GM23248 (cell line): ENCODE data around the gene MBL2. TPM values are rescaled to one million over a fixed set of nuclear protein-coding genes. Genes with fewer than 3 reads are reported as not detected.

Experiments used
- DNase-seq: peaks from one replicate; pipeline ENCODE4 v3.0.0-alpha.2; 2015
- H2AFZ ChIP-seq: fragments of 200-600 bp; sonication (generic); 2 replicates; pipeline ENCODE4 v1.6.1; 2016; ENCODE audit warnings: antibody characterized with exemption
- H3F3A ChIP-seq: fragments of 200-600 bp; sonication (generic); 2 replicates; pipeline ENCODE4 v1.6.1; 2016; ENCODE audit warnings: mild to moderate bottlenecking, antibody characterized with exemption, mixed run types; ENCODE audit not compliant: insufficient read depth
- H3K27ac ChIP-seq: fragments of 200-600 bp; sonication (generic); 2 replicates; pipeline ENCODE4 v1.5.1; 2016; ENCODE audit warnings: mild to moderate bottlenecking
- H3K27me3 ChIP-seq: fragments of 200-600 bp; sonication (generic); replicated peaks from 2 replicates; pipeline ENCODE4 v1.6.1; 2016; ENCODE audit warnings: mild to moderate bottlenecking; ENCODE audit not compliant: insufficient read depth
- H3K36me3 ChIP-seq: fragments of 200-600 bp; sonication (generic); 2 replicates; pipeline ENCODE4 v1.6.1; 2016; ENCODE audit warnings: low read depth, mild to moderate bottlenecking
- H3K4me1 ChIP-seq: fragments of 200-600 bp; sonication (generic); 2 replicates; pipeline ENCODE4 v1.6.1; 2016; ENCODE audit warnings: mild to moderate bottlenecking; ENCODE audit not compliant: insufficient read depth
- H3K4me2 ChIP-seq: fragments of 200-600 bp; sonication (generic); one replicate; pipeline ENCODE4 v1.6.1; 2016; ENCODE audit warnings: mild to moderate bottlenecking; ENCODE audit not compliant: unreplicated experiment
- H3K4me3 ChIP-seq: fragments of 200-600 bp; sonication (generic); 2 replicates; pipeline ENCODE4 v1.5.1; 2016; ENCODE audit warnings: mild to moderate bottlenecking
- H3K79me2 ChIP-seq: fragments of 200-600 bp; sonication (generic); 2 replicates; pipeline ENCODE4 v1.6.1; 2016; ENCODE audit warnings: mild to moderate bottlenecking; ENCODE audit not compliant: insufficient read depth
- H3K9ac ChIP-seq: fragments of 200-600 bp; sonication (generic); 2 replicates; pipeline ENCODE4 v1.6.1; 2016; ENCODE audit warnings: mild to moderate bottlenecking
- H3K9me2 ChIP-seq: fragments of 200-600 bp; sonication (generic); 2 replicates; pipeline ENCODE4 v1.6.1; 2016; ENCODE audit warnings: mixed run types, mild to moderate bottlenecking, moderate library complexity; ENCODE audit not compliant: insufficient read depth
- H3K9me3 ChIP-seq: fragments of 200-600 bp; sonication (generic); one replicate; pipeline ENCODE4 v1.6.1; 2017; ENCODE audit warnings: low read depth
- H4K20me1 ChIP-seq: fragments of 200-600 bp; sonication (generic); 2 replicates; pipeline ENCODE4 v1.6.0; 2016; ENCODE audit not compliant: insufficient read depth
- EZH2 ChIP-seq: fragments of 200-600 bp; sonication (generic); IDR thresholded peaks from 2 replicates; pipeline ENCODE4 v1.6.1; 2018; ENCODE audit warnings: antibody characterized with exemption, mild to moderate bottlenecking; ENCODE audit not compliant: insufficient read depth, poor library complexity, severe bottlenecking
- EZH2phosphoT487 ChIP-seq: fragments of 200-600 bp; sonication (generic); IDR thresholded peaks from 2 replicates; pipeline ENCODE4 v1.6.1; 2018; ENCODE audit warnings: antibody characterized with exemption, moderate library complexity, mild to moderate bottlenecking, low read depth; ENCODE audit not compliant: insufficient read depth
- WGBS, 2 experiments: methylation state at CpG; one replicate each; pipeline ENCODE4 v1.1.6; 2015 to 2017; ENCODE audit warnings: low lambda C conversion rate in 2 of 2, low coverage in 1 of 2; ENCODE audit errors: missing lambda C conversion rate in 2 of 2; 5-methylcytosine and 5-hydroxymethylcytosine counted together
- in situ Hi-C: fragments of 300-500 bp; cut with MboI; formaldehyde crosslinking; loops from 2 replicates; pipeline ENCODE4 v1.15.0; 2020
- polyA plus RNA-seq: library from polyadenylated mRNA; unstranded; fragments of >200 nt; fragmentation: Nextera tagmentation; extraction: Ambion mirVana; gene quantifications from 2 replicates; pipeline ENCODE4 v1.2.1, GENCODE V29; 2016
- total RNA-seq: library from RNA; depleted of rRNA; stranded (reverse); fragments of >200 nt; shearing (Covaris generic); gene quantifications from 2 replicates; pipeline ENCODE4 v1.2.3, GENCODE V29; 2014

Gene MBL2
- total and polyA plus RNA-seq, 2 experiments from 2014 or later, result not detected

GRCh38 chr10:52775132-52775647 is 2.6 kb upstream of the MBL2 start:
- H3K9me2 ChIP-seq, result no peaks in the 10 kb centered on the region

GRCh38 chr10:52774600-52775106 is 2.1 kb upstream of the MBL2 start:
- WGBS, 2 experiments, result 79 to 82% methylated on average over 8 of the region's 8 CpGs
- Histone ChIP-seq H3K27me3 (0 out of 2 replicates have a peak, but pooled peaks cover 8% of the 10 kb centered on the region), H3K9ac (no peak overlapping the region), H3K79me2 (no peaks in the 10 kb centered on the region), H3K4me1 (0 out of 2 replicates have a peak, but pooled peaks cover 9% of the 10 kb centered on the region), H3K9me3 (no peaks in the 10 kb centered on the region), H3K36me3 (no peaks in the 10 kb centered on the region), H3F3A (no peaks in the 10 kb centered on the region), H3K4me2 (no peak overlapping the region), H3K9me2 (no peaks in the 10 kb centered on the region), H2AFZ (no peak overlapping the region), H4K20me1 (no peaks in the 10 kb centered on the region), H3K27ac (no peak overlapping the region), H3K4me3 (no peak overlapping the region)
- TF ChIP-seq EZH2, result no peak
- no peak for TF ChIP-seq EZH2phosphoT487
- in situ Hi-C loops, result no loop called here
- no peak for DNase-seq

More at GRCh38 chr10:52775132-52775647, 2.6 kb upstream of the MBL2 start:
- in situ Hi-C loops, result no loop called here
- Histone ChIP-seq H3K79me2 (no peaks in the 10 kb centered on the region), H3K36me3 (no peaks in the 10 kb centered on the region), H3K9ac (no peak overlapping the region), H3K27ac (no peak overlapping the region), H3K4me3 (no peak overlapping the region), H3K4me1 (0 out of 2 replicates have a peak, but pooled peaks cover 9% of the 10 kb centered on the region), H3F3A (no peaks in the 10 kb centered on the region), H2AFZ (no peak overlapping the region), H3K4me2 (no peak overlapping the region), H4K20me1 (no peaks in the 10 kb centered on the region), H3K9me3 (no peaks in the 10 kb centered on the region), H3K27me3 (0 out of 2 replicates have a peak, but pooled peaks cover 8% of the 10 kb centered on the region)
- no peak for DNase-seq
- 72 to 78% methylated on average over 12 of the region's 12 CpGs for WGBS, 2 experiments
- TF ChIP-seq EZH2, result no peak
- TF ChIP-seq EZH2phosphoT487, result no peak

GRCh38 chr10:52774182-52774581 is 1.6 kb upstream of the MBL2 start:
- Histone ChIP-seq H4K20me1 (no peaks in the 10 kb centered on the region), H3K27ac (no peak overlapping the region), H3K79me2 (no peaks in the 10 kb centered on the region), H3K27me3 (0 out of 2 replicates have a peak, but pooled peaks cover 8% of the 10 kb centered on the region), H3K9me2 (no peaks in the 10 kb centered on the region), H3K4me3 (no peak overlapping the region), H3F3A (no peaks in the 10 kb centered on the region), H3K9me3 (no peaks in the 10 kb centered on the region), H3K4me1 (0 out of 2 replicates have a peak, but pooled peaks cover 9% of the 10 kb centered on the region), H3K9ac (no peak overlapping the region), H3K36me3 (no peaks in the 10 kb centered on the region), H3K4me2 (no peak overlapping the region), H2AFZ (no peak overlapping the region)
- WGBS, 2 experiments, result 68% methylated on average over 2 of the region's 2 CpGs
- in situ Hi-C loops, result no loop called here
- no peak for DNase-seq
- TF ChIP-seq EZH2phosphoT487, result no peak
- no peak for TF ChIP-seq EZH2

- in situ Hi-C loops, result no loop called here
- Histone ChIP-seq H3K4me2 (no peak overlapping the region), H2AFZ (no peak overlapping the region), H3K36me3 (no peaks in the 10 kb centered on the region), H3K9ac (no peak overlapping the region), H3K9me2 (no peaks in the 10 kb centered on the region), H3K79me2 (no peaks in the 10 kb centered on the region), H3K4me1 (0 out of 2 replicates have a peak, but pooled peaks cover 9% of the 10 kb centered on the region), H3K27me3 (no peaks in the 10 kb centered on the region), H4K20me1 (no peaks in the 10 kb centered on the region), H3F3A (no peaks in the 10 kb centered on the region), H3K27ac (no peak overlapping the region), H3K4me3 (no peak overlapping the region), H3K9me3 (no peaks in the 10 kb centered on the region)
- WGBS, 2 experiments, result 47 to 48% methylated on average over 8 of the region's 8 CpGs
- TF ChIP-seq EZH2phosphoT487 (no peak), EZH2 (no peak)
- DNase-seq, result peak; percentile 72
Observed at GRCh38 chr10:52771534-52772445, 794 bp downstream of the MBL2 start.
